Epithelial cell of prostate (primary cell): ENCODE results near the gene TMEM95.
A peak's percentile ranks its signal among the peaks of the same experiment; 100 is the strongest.

Source experiments
- DNase-seq: peaks from one replicate; pipeline ENCODE4 v3.0.0-alpha.2; 2011; ENCODE audit warnings: low read depth, low spot score
- H3K27ac ChIP-seq: fragments of 450-650 bp; 2 replicates; pipeline ENCODE4 v1.5.1; 2017; ENCODE audit warnings: mild to moderate bottlenecking

Gene TMEM95, protein sequence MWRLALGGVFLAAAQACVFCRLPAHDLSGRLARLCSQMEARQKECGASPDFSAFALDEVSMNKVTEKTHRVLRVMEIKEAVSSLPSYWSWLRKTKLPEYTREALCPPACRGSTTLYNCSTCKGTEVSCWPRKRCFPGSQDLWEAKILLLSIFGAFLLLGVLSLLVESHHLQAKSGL

DNA sequence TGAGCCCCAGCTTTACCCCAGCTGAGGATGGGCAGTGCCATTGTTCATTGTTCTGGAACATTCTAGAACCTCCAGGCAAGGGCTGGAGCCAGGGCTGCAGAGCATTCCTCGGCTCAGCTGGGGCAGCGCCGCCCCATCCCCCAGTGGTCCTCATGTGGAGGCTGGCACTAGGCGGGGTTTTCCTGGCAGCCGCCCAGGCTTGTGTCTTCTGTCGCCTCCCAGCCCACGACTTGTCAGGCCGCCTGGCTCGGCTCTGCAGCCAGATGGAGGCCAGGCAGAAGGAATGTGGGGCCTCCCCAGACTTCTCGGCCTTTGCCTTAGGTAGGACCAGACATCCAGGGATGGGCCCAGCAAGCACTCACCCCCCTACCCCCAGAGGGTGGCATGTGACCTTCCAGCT, at the start of gene TMEM95:
Gene TMEM95 (plus strand): TSS at position 104 of the 400 bp plus-strand sequence. CDS start 49 bp downstream, at position 153.
- DNase-seq = no peak
- H3K27ac ChIP-seq = peak within 1 kb of the TSS; percentile 100

DNA sequence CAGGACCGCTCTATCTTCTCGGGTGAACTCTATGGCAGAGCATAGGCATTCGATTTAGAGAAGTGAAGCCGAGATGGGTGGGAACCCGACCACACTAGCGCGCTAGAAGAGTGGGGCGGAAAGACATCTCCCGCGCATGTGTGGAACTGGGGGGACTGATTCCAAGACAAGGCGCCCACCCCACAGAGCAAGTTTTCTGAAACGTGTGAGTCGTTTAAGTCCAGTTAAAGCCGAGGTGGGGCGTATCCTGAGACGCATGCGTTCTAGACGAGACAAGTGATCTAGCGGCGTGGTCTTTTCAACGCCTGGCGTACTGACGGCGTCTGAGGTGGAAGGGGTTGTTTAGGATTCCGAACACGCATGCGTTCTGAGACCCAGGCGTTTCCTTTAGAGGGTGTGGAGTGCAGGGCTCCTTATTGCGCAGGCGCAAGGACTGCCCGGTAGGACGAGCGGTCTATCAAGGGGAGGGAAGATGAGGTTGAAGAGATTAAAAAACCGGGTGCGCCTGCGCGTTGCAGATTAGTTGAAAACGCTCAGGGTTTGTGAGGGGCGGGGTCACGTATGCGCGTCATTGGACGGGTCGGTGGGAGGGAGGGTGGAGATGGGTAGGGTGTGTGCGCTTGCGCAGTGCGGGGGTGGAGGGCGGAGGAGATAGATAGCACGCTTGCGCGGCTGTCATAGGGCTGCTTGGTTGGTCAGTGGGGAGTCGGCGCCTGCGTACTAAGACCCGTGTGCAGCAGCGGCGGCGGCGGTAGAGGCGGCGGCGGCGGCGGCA, 47.9 kb upstream of the TMEM95 start, which contains the start of gene EIF5A:
Gene EIF5A (plus strand): TSS at position 718 of the 775 bp plus-strand sequence. CDS start 2,008 bp downstream, outside the sequence.
- peak; percentile 97 for DNase-seq

DNA sequence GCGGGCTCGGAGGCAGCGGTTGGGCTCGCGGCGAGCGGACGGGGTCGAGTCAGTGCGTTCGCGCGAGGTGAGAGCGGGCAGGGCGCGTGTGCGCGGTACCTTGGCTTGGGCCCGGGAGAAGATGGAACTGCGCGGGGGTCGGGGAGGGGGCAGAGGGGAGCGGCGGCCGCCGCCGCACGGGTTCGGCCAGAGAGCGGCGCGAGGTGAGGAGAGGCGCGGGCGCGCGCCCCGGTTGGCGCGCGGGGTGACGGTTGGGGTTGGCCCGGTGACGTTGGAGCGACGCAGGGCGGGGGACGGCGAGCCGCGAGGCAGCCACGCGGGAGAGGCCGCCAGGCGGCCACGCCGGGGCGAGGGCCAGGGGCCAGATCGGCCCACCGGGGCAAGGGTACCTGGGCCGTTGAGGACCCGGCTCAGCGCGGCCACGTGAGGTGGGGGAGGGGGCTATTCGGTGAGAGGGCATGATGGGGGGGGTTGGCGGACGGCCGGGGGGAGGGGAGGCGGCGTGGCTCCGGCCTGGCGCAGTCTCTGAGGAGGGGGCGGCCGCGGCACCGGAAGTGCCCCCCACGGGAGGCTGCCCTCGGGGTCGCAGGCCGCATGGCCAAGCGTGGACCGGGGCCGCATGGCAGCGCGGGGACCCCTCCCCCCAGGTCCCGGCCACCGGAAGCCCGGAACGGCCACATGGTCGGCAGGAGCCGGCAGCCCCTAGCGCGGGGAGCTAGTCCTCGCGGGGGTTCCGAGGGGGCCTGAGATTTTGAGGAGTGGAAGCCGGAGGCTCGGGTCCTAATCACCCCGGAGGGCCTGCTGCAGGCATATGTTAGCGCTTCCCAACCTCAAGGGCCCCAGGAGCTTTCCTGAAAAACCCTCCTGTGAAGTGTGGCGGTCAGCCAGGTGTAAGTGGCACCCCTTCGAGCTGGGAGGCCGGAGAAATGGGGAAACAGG, 47.0 kb upstream of the TMEM95 start:
- DNase-seq = no peak

More for the DNA sequence above, 47.9 kb upstream of the TMEM95 start, which contains the start of gene EIF5A:
- peak within 1 kb of the TSS; percentile 96 for H3K27ac ChIP-seq

DNA sequence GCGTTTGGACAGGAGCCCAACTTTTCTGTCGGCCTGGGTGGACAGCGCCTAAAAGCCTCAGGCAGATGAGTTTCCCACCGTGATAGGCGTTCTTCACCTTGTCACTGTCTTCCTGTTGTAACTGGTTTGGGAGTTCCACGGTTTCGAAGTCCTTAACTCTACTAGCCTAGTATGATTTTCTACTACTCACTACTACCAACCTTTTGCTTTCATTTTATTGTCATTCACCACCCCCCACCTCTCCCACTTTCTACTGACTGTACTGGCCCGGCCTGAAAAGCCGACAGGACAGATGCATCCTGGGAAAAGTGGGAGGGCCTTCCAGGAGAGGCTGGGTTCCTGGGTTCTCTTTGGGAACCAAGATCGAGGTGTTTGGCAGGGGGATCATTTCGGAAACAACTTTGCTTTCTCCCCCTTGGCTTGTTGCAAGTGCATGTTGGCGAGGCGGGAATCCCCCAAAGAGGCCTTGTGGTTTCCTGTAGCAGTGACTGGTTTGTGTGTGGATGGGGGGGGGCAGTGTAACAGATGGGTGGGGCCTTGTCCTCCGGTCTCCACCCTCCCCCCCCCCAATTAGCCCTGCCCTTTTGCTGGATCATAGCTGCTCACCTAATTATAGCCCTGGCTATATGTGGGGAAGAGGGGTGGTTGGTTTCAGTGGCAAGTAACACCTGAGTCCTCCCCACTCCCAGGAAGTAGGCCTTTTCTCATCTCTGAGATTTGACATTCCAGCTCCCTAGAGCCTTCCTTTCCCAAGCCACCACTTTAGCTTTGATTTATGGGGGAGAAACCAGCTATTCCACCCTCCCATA, 46.1 kb upstream of the TMEM95 start:
- peak overlapping the region; percentile 96 for H3K27ac ChIP-seq
- no peak for DNase-seq

More for the DNA sequence above, 47.0 kb upstream of the TMEM95 start:
- H3K27ac ChIP-seq = peak overlapping the region; percentile 96

DNA sequence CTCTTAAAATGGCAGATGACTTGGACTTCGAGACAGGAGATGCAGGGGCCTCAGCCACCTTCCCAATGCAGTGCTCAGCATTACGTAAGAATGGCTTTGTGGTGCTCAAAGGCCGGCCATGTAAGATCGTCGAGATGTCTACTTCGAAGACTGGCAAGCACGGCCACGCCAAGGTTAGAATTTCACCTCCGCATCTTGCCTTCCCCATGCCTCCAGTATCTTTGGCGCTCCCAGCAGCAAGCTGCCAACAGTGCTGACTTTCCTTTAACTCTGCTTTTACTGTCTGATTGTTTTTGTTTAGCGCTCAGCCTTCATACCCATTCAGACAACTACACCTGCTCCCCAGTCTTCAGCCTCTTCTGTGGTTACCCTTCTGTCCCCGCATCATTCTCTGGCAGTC, 45.3 kb upstream of the TMEM95 start:
- no peak for DNase-seq
- peak overlapping the region; percentile 96 for H3K27ac ChIP-seq

DNA sequence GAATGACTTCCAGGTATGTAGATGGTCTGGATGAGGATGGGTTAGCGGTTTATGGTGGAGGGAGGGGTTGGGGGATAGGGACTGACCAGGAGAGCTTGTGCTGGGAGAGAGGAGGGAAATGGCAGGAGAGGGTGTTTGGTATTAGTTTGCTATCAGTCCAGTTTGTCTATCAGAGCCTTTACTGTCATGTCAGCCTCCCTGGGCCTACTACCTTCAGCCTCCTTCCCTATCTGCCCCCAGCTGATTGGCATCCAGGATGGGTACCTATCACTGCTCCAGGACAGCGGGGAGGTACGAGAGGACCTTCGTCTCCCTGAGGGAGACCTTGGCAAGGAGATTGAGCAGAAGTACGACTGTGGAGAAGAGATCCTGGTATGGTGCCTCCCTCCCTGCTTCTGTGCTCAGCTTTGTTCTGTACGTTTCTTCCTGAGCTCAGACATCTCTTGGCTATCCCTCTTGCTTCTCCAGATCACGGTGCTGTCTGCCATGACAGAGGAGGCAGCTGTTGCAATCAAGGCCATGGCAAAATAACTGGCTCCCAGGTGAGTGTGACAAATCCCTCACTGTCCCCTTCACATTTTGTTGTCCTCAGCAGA, 43.7 kb upstream of the TMEM95 start:
- no peak for DNase-seq
- peak overlapping the region; percentile 96 for H3K27ac ChIP-seq

DNA sequence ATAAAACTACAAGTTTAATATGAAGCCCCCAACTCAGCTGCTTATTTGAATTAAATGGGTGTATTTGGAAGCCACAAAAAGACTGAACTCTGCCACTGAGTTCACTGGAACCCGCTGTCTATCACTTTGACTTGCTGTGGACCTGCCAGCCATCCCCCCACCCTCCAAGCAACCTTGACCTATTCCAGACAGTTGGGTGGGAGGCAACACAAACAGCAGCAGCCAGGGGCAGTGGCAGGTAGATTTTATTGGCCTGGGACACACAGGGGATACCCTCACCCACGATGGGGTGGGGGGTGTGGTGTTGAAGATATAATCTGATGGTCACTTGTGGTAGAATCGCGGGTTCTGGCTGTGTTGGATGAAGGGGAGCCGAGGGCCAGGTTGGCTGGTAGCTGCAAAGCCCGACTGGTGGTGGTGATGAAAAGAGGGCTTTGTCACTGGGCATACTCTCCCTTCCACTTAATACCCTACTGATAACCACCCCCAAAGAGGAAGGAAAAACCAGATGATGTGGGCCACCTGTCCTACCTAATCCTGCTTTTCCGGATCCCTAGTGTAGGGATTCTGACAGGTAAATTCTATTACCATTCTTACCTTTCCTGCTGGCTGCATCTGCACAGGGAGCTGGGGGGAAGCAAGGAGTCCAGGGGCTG, 42.4 kb upstream of the TMEM95 start:
- peak overlapping the region; percentile 92 for H3K27ac ChIP-seq
- DNase-seq = no peak

DNA sequence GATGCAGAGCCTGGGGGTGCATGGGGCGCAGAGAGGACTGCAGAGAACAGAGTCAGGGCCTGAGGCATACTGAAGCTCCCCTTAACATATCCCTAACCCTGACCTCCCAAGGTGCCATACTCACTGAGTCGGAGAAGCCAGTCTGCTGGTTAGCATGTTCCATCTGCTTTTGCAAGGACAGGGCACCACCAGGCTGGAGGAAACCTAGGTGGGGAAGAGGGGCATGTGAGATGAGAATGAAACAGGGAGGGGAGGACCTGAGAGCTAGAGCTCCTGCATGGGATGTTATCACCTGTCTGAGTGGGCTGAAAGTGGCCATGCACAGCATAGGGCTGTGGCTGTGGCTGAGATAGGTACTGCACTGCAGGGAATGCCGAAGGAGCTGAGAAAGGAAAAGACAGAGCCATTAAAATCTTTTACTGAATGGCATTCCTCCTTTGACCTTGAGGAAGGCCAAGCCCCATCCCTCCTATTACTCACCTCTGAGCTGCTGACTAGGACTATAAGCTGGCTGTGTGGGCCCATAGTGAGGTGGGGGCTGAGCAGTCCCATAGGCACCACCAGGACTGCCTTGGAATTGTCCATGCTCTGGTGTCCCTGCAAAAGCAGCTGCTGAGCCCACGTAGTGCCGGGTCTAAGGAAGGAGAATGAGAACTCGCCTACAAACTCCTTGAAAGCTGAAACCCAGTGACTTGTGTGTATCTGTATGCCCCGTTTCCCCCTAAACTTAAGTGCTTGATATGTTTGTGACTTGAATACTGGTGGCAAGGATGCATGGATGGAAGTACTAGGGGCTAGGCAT, 41.7 kb upstream of the TMEM95 start:
- peak overlapping the region; percentile 92 for H3K27ac ChIP-seq
- no peak for DNase-seq

DNA sequence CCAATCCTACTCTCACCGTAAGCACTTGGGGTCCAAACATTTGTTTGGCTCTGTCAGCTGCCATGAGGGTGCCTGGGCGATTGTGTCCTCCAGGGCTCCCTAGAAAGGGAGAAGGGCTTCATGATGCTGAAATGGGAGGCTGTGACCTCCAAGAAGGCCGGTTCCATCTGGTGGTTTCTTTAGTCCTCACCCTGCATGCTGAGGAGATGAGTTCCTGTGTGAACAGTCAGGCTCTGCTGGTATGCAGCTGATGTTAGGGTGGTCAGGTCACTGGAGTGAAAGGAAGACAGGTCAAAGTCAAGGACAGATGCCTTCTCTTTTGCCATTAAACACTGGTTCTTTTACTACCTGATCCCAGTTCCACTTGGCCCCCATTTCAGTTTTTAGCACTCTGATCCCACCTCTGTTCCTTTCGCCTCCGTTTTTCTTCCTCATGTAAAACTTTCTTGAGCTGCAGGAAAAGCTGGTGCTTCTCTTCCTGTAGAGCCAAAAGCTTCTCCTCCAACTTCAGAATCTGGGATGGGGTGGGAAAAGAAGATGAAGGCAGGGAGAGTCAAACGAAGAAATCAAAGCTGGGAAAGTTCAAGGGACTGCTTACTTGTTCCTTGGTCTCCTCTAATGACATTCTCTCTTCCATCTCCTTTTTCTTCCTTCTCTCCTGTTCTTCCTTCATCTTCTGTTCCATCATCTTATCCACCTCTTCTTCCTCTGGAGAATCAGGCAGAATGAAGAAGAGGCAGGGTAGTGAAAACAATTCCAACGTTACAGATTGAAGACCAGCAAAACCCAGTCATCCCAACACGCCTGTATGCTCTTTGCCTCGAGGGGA, 40.9 kb upstream of the TMEM95 start:
- H3K27ac ChIP-seq = peak overlapping the region; percentile 92
- no peak for DNase-seq

DNA sequence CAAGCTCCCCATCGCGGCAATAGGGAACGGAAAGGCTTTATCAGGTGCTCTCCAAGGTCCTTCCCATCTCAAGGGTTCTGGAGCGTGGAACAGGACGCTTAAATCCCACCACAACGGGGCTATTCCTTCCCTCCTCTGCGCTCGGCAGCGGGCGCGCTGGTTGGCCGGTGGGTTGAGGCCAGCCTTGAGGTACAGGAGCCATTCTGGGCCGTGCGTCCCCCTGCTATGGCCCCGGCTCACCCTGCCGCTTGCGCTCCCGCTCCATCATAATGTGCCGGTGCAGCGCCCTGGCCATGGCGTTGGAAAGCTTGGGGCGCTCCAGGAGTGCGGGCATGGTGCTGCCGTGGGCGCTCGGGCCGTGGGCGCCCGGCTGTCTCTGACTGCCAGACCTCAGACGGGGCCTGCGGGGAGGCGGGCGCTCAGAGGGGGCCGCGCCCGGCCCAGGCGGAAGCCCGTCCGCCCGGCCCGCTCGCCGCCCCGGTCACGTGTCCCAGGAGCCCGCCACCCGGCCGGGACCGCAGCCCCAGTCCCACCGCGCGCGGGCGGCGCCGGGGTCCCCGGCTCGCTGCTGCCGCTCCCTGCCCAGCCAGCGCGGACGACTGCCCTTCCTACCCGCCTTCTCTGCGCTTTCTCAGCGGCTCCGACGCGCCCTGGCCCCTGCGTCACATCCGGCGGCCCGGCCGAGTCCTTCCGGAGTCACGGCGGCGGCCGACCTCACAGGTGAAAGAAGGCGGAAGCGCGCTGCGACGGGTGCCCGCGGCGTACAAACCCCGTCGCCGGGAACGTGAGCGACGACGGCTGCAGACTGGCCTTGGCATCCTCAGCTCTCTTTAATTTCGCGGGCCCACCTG, 40.0 kb upstream of the TMEM95 start, which contains the start of gene GPS2:
Gene GPS2 (minus strand): TSS at position 642 of the 851 bp plus-strand sequence. CDS start 308 bp downstream, at position 334.
- H3K27ac ChIP-seq = peak within 1 kb of the TSS; percentile 92
- DNase-seq = no peak

DNA sequence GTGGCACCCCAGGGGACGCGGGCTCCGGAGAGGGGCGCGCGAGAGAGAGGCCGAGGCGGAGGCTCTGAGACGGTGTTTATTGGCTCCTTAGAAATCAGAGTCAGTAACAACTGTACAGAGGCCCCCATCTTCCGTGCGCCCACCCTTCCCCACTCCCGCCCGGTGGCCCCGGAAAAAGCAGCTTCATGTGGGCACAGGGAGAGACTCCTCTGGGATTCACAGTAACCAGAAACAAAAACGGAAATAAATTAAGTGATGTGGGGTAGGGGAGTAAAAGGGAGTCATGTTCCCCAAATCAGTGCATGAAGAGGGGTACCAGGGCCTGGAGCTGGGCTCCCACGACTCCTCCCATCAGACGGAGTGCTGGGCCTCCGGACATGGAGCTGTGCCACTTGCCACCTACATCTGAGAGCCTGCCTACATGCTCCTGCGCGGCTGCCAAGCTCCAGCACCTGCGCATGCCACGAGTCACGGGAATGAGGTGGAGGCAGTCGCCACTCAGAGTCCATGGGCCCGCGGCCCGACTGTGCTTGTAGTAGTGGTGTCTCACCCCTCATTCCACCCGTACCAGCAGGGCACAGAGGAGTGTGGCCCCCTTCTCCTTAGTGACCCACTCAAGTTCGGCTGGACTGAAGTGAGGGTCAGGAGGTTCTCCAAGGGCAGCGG, 39.3 kb upstream of the TMEM95 start:
- DNase-seq = no peak
- H3K27ac ChIP-seq = peak overlapping the region; percentile 92

DNA sequence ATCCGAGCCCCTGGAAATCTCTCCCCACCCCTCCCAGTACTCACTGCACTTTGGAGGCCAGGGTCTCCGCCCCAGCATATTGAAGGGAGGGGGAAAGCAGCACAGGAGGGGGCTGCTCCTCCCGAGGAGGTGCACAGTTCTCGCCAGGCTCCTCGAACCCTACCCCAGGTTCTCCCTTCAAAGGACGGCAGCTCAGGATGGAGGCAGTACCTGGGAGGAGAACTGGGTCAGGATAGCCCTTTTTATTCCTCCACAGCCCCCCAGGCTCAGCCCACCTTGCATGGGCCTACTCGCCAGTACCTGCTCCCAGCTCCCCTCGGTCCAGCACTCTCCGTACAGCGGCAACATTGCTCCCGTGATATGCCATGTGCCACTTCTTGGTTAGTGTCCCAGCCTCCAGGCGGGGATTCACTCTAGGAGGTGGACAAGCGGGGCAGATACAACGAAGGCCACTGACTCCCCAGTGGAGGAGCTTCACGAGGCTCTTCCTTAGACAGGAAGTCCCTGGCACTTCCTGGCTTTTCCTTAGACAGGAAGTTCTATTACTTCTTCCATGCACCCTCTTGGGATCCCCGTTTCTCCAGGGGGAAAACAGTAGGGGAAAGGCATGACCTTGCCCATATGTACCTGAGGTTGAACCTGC, 37.7 kb upstream of the TMEM95 start:
- H3K27ac ChIP-seq = no peak overlapping the region
- DNase-seq = no peak

DNA sequence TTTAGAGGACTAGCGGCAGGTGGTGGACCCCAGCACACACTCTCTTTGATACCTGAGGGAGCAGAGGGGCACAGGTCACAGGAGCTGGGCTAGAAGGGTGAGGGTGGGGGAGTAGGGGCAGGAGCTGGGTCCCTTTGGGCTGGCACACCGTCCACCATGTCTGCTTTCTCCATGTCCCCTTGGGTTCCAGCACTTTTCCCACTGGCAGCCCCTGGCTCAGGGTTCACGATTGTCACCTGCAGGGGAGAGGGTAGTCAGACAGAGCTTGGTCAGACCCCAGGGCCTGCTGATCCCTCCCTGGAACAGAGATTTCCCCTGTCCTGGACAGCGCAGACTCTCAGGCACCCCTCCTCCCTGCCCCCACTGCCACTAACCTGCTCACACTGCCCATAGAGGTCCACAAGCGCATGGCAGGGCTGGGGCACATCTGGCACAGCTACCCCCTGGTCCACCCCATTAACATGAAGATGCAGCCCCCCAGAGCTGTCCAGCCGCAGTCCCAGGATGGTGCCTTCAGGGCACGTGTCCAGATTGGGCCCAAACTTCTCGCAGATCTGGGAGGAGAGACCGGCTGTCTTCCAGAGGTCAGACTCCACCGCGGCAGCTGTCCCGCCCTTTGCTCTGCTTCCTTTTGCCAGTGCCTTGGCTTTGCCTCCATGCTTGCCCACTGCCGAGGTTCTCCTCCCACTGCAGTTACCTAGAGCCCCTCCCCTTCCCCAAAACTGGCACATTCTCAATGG, 36.7 kb upstream of the TMEM95 start:
- H3K27ac ChIP-seq = no peak overlapping the region
- no peak for DNase-seq

DNA sequence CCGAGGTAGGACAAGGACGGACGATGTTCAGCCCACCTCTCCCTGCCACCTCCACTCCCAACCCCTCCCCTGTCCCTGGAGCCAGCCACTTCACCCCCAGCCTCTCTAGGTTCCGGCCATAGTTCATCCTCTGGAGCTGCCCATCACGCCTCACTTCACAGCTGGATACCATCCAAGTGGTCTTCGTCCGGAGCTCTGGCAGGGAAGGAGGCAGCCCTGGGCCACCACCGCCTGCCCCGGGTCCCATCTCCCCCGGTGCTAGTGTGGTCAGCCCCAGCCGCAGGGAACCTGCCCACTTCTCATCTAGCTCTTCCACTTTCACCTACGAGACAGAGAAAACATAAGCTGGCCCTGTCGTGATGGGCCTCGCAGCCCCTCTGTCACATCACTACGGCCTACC, 33.5 kb upstream of the TMEM95 start:
- H3K27ac ChIP-seq = no peak overlapping the region
- no peak for DNase-seq
